Astrocyte of the cerebellum (primary cell): ENCODE data around the gene DMRT3.

ENCODE experiments used
- DNase-seq: peaks from one replicate; pipeline ENCODE4 v3.0.0-alpha.2; 2011; ENCODE audit warnings: low read depth
- H3K4me3 ChIP-seq: 2 replicates; pipeline ENCODE4 v1.5.1; 2011; ENCODE audit warnings: mild to moderate bottlenecking, low read depth, low read length, moderate library complexity
- CTCF ChIP-seq: IDR thresholded peaks from 2 replicates; pipeline ENCODE4 v1.5.1; 2012; ENCODE audit warnings: low read length, low read depth, moderate library complexity, mild to moderate bottlenecking; ENCODE audit errors: missing control alignments
- in situ Hi-C: cut with HindIII; loops from 2 replicates; pipeline ENCODE4 v1.10.0; 2017; ENCODE audit warnings: low sequenced_read_pairs

Gene DMRT3

GRCh38 chr9:979983-980382 is 3.5 kb downstream of the DMRT3 start:
- H3K4me3 ChIP-seq = no peak overlapping the region
- in situ Hi-C loops = no loop called here

GRCh38 chr9:980640-981039 is 4.2 kb downstream of the DMRT3 start:
- no peak overlapping the region for H3K4me3 ChIP-seq
- in situ Hi-C loops = no loop called here
- TF ChIP-seq CTCF = no peak
- DNase-seq = no peak

More at GRCh38 chr9:979983-980382, 3.5 kb downstream of the DMRT3 start:
- no peak for DNase-seq
- no peak for TF ChIP-seq CTCF

- in situ Hi-C loops = no loop called here
- H3K4me3 ChIP-seq = no peak overlapping the region
- no peak for DNase-seq
- TF ChIP-seq CTCF = no peak
Measured at GRCh38 chr9:981491-981898, 5.0 kb downstream of the DMRT3 start.

GRCh38 chr9:982394-983230 is 6.2 kb downstream of the DMRT3 start:
- no peak for DNase-seq
- TF ChIP-seq CTCF = no peak
- in situ Hi-C loops = no loop called here
- H3K4me3 ChIP-seq = no peak overlapping the region

GRCh38 chr9:994005-994404 is 17.6 kb downstream of the DMRT3 start:
- H3K4me3 ChIP-seq = no peak overlapping the region
- no peak for DNase-seq
- no peak for TF ChIP-seq CTCF
- in situ Hi-C loops = no loop called here

GRCh38 chr9:995192-995591 is 18.7 kb downstream of the DMRT3 start:
- no peak for TF ChIP-seq CTCF
- DNase-seq = no peak
- H3K4me3 ChIP-seq = no peak overlapping the region
- in situ Hi-C loops = no loop called here
